ENCODE results near the gene C19orf44.

The C19orf44 gene

GRCh38 chr19:16559780-16560276 is 63.6 kb downstream of the C19orf44 start:
- ChIA-PET CTCF (interaction anchor here (0.7 kb wide), 1 partner anchor 10 kb away, joined by 3 read pairs; no protein-coding TSS in a partner anchor), POLR2A (ENCODE audit: low non-redundant PET) (no interaction called here)
- DNase-seq (ENCODE audit: low spot score): no peak
- no peak for TF ChIP-seq CTCF (conservative IDR thresholded peaks at IDR 0.05; ENCODE audit: low read depth)
- no peak overlapping the region for H3K27ac ChIP-seq

GRCh38 chr19:16561382-16561781 is 65.2 kb downstream of the C19orf44 start:
- ChIA-PET CTCF (no interaction called here), POLR2A (ENCODE audit: low non-redundant PET) (no interaction called here)
- no peak for DNase-seq (ENCODE audit: low spot score)
- no peak for TF ChIP-seq CTCF (conservative IDR thresholded peaks at IDR 0.05; ENCODE audit: low read depth)
- no peak overlapping the region for H3K27ac ChIP-seq

DNA sequence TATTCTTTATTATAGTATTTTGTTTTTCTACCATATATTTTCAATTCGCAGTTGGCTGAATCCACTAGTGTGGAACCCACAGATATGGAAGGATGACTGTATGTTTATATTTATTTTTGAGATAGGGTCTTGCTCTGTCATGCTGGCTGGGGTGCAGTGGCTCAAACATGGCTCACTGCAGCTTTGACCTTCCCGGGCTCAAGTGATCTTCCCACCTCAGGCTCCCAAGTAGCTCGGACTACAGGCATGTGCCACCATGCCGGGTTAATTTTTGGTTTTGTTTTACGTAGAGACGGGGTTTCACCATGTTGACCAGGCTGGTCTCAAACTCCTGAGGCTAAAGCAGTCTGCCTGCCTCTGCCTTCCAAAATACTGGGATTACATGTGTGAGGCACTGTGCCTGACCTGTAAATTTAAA is 66.4 kb downstream of the C19orf44 start:
- CTCF ChIA-PET: no interaction called here
- no peak for TF ChIP-seq CTCF (conservative IDR thresholded peaks at IDR 0.05; ENCODE audit: low read depth)
- DNase-seq (ENCODE audit: low spot score): no peak
- POLR2A ChIA-PET (ENCODE audit: low non-redundant PET): no interaction called here
- H3K27ac ChIP-seq: no peak overlapping the region

DNA sequence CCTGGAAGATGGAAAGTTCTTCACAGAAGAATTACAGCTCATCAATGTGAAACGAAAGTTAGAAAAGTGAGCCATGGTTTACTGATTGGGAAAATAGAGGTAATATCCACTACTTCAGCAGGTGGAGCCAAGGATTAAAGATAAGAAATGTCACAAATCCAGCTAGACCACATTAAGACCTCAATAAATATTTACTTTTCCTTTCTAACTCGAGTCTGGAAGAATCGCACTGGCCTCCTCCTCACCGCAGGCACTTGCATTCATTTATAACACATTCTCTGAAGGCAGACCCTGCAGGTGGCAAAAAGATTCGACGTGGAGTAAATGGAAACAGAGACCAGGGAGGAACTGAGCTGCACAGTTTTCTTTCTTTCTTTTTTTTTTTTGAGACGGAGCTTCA is 68.6 kb downstream of the C19orf44 start:
- no peak overlapping the region for H3K27ac ChIP-seq
- CTCF ChIA-PET: no interaction called here
- POLR2A ChIA-PET (ENCODE audit: low non-redundant PET): no interaction called here
- DNase-seq (ENCODE audit: low spot score): no peak
- TF ChIP-seq CTCF (conservative IDR thresholded peaks at IDR 0.05; ENCODE audit: low read depth): no peak

GRCh38 chr19:16566161-16566560 is 70.0 kb downstream of the C19orf44 start:
- POLR2A ChIA-PET (ENCODE audit: low non-redundant PET): no interaction called here
- CTCF ChIA-PET: no interaction called here
- TF ChIP-seq CTCF (conservative IDR thresholded peaks at IDR 0.05; ENCODE audit: low read depth): no peak
- no peak for DNase-seq (ENCODE audit: low spot score)
- no peak overlapping the region for H3K27ac ChIP-seq

- no peak for TF ChIP-seq CTCF (conservative IDR thresholded peaks at IDR 0.05; ENCODE audit: low read depth)
- H3K27ac ChIP-seq: no peak overlapping the region
- ChIA-PET POLR2A (ENCODE audit: low non-redundant PET) (no interaction called here), CTCF (no interaction called here)
- DNase-seq (ENCODE audit: low spot score): no peak
Measured at GRCh38 chr19:16566702-16567101, 70.5 kb downstream of the C19orf44 start.

Data from RWPE1 (cell line).